GM19397 (cell line): Measurements from ENCODE around the gene VSIR.

ENCODE experiments used
- ATAC-seq: cut with Tn5 transposase; IDR thresholded peaks from one replicate; pipeline ENCODE4 v1.9.1; 2021; ENCODE audit warnings: mild to moderate bottlenecking, moderate library complexity; ENCODE audit not compliant: unreplicated experiment

VSIR gene

GRCh38 chr10:71807557-71808510 lies 34.5 kb upstream of the VSIR start:
- ATAC-seq: no peak

- no peak for ATAC-seq
These were observed 33.6 kb upstream of the VSIR start for GRCh38 chr10:71806704-71807556.

GRCh38 chr10:71805776-71806703 lies 32.7 kb upstream of the VSIR start:
- ATAC-seq: no peak

- no peak for ATAC-seq
These were observed 30.8 kb upstream of the VSIR start for GRCh38 chr10:71804077-71804476.

DNA sequence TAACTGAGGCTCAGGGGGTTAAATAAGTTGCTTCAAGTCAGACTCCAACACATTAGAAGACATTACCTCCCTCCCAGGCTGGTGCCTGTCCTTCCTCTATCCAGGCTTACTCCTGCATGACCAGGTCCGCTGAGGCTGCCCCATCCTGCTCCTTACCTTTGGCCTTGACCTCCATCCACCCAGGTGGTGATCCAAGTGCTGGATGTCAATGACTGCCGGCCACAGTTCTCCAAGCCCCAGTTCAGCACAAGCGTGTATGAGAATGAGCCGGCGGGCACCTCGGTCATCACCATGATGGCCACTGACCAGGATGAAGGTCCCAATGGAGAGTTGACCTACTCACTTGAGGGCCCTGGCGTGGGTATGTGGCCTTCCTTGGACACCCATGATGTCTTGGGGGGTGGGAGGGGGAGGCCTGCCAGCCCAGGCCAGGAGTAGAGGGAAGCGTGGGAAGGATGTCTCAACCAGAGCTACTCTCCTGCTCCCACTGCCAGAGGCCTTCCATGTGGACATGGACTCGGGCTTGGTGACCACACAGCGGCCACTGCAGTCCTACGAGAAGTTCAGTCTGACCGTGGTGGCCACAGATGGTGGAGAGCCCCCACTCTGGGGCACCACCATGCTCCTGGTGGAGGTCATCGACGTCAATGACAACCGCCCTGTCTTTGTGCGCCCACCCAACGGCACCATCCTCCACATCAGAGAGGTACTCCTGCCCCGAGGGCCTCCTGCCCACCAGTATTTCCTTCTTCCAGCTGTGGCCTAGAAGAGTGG lies 29.6 kb upstream of the VSIR start:
- ATAC-seq: no peak

GRCh38 chr10:71802235-71802634 lies 28.9 kb upstream of the VSIR start:
- ATAC-seq: no peak

- peak; percentile 88 for ATAC-seq
These were observed 28.0 kb upstream of the VSIR start for GRCh38 chr10:71801361-71801760.

DNA sequence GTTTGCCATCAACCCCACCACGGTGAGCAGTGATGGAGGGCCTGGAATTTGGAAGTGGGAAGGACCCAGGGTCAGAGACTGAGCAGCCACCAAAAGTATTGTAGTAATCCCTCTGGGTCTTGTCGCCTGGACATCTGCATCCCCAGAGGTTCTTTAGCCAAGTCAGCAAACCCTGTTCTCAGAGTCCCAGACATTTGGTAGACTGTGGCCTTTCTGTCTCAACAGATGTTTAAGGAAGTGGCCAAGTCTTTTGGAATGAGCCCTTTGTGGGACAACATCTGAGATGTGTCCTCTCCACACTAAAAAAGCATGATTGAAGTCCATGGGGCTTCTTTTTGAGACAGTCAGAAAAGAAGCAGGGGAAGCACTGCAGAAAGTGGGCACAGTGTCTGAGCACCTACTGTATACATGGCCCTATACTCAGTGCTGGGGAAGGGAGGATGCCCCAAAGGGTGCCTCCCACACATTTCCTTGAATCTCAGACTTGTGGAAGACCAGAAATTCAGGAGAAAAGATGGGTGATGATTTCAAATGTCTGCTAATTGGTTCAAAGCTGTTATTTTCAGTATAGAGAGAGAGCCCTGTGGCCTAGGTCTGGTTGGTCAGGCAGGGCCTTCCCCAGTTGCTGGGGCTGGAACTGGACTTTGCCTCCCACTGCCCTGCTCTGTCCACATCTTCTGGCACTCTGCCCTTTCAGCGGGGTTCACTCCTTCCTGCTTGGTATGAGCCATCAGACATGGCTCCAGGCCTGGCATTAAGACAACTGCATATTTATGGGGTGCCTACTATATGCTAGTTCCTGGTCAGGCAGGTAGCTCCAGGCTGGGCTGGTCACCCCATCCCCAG lies 26.5 kb upstream of the VSIR start:
- no peak for ATAC-seq

DNA sequence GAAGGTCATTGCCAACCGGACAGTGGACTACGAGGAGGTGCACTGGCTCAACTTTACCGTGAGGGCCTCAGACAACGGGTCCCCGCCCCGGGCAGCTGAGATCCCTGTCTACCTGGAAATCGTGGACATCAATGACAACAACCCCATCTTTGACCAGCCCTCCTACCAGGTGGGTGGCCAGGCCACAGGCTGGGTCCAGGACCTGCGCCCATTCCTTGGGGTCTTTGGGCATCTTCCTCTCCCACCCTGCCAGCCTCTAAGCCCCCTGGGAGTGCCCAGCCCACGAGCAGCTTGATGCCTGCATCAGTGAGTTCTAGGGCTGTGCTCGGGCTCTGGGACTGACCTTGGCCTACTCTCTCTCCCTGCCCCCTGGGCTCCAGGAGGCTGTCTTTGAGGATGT lies 25.8 kb upstream of the VSIR start:
- no peak for ATAC-seq

GRCh38 chr10:71798308-71798624 lies 24.9 kb upstream of the VSIR start:
- no peak for ATAC-seq

- no peak for ATAC-seq
These were observed 24.4 kb upstream of the VSIR start for GRCh38 chr10:71797533-71798307.

- no peak for ATAC-seq
These were observed 23.6 kb upstream of the VSIR start for GRCh38 chr10:71796749-71797405.

DNA sequence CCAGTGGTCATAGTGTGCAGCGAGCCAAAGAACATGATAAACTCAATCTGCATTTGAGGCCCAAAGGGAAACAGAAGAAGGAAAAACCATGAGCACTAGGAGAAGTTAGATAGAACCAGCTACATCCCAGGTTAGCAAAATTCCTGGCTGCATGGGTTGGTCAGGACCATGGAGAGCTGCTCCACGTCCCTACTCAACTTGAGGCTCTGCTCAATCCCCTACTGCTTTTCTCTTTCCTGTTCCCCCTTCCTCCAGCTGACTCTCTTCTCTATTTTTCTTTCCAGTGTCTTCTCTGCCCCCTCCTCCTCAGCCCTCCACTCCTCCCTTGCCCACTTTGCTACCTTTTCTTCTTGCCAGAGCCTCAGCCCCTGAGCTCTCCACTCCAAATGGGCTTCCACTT lies 21.9 kb upstream of the VSIR start:
- ATAC-seq: no peak

DNA sequence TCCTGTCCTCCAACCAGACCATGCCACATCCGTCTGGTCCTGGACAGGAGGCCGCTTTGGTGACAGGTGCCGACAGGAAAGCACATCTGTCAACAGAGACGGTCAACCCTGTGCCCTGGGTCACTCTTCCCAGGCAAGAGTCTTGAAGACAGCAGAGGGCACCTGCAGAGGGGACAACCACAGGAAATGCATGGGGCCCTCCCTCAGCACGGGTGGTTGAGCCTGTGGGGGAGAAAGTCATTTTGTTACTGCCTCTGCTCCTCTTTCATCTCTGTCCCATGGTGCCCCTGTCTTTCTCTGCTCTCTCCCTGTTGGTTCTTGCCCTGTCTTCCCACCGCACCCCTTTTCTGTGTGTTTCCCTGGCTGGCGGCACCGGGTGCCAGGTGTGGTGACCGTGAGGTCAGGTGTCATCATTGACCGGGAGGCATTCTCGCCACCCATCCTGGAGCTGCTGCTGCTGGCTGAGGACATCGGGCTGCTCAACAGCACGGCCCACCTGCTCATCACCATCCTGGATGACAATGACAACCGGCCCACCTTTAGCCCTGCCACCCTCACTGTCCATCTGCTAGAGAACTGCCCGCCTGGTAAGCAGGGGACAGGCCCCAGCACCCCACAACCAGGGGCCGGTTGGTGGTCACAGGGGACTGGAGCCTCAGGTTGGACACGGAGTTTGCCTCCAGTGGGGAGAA lies 17.6 kb upstream of the VSIR start:
- no peak for ATAC-seq

DNA sequence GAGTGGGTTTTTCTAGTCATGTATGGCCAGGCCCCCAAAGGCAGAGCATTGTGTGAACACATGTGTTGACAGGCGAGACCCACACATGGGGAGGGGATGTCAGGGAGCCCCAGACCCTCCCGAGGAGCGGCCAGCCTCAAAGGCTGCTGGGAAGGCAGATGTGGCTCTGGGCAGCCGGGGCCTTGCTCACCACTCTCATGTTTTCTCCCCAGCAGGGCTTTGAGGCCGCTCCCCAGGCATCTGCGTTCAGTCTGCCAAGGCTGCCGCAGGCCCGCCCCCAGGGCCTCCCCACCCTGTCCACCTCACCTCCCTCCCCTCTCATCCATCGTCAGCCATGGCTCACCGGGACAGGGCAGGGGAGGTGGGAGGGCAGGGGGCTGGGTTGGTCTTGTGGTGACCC lies 16.6 kb upstream of the VSIR start:
- no peak for ATAC-seq

GRCh38 chr10:71788954-71789353 lies 15.6 kb upstream of the VSIR start:
- no peak for ATAC-seq

DNA sequence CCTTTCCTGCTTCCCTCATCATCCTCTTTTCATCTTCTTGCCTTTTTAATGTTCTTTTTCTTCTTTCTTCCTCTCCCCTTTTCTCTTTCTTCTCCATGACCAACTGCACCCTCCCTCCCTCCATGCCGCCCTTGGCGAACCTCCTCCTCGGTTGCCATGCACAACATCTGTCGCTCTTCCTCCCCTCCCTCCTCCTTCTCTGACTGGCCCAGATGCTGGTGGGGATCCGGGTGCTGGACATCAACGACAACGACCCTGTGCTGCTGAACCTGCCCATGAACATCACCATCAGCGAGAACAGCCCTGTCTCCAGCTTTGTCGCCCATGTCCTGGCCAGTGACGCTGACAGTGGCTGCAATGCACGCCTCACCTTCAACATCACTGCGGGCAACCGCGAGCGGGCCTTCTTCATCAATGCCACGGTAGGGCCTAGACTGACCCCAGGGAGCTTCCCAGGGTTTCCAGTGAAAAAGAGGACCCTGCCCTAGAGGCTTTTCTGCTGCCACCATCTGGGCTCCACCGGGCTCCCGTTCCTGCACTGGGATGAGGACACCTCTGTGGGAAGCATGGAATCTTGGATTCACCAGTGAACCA lies 11.5 kb upstream of the VSIR start:
- no peak for ATAC-seq
